Tibial nerve (tissue), 4 donors: Measurements from ENCODE around the gene TRAF3.

Experiments used
- EP300 ChIP-seq, 2 donors: sonication (generic); formaldehyde crosslinking; IDR thresholded peaks; one replicate each; pipeline ENCODE4 v1.6.1; 2017; ENCODE audit warnings: antibody characterized with exemption in 2 of 2, mild to moderate bottlenecking in 1 of 2
- POLR2A ChIP-seq, 2 donors: fragments of 450-650 bp; IDR thresholded peaks; one replicate each; pipeline ENCODE4 v1.6.1; 2017; ENCODE audit warnings: antibody characterized with exemption in 2 of 2, mild to moderate bottlenecking in 2 of 2, moderate library complexity in 2 of 2
- TF ChIP-seq, protein P1 (sequence below), 5 experiments: fragments of 200-600 bp in 3 of 5; fragments of 450-650 bp in 2 of 5; sonication (generic) in 3 of 5; IDR thresholded peaks; one replicate each; pipeline ENCODE4 v1.5.1; 2016 to 2019; ENCODE audit warnings: antibody characterized with exemption in 5 of 5, mild to moderate bottlenecking in 3 of 5, moderate library complexity in 2 of 5

DNA sequence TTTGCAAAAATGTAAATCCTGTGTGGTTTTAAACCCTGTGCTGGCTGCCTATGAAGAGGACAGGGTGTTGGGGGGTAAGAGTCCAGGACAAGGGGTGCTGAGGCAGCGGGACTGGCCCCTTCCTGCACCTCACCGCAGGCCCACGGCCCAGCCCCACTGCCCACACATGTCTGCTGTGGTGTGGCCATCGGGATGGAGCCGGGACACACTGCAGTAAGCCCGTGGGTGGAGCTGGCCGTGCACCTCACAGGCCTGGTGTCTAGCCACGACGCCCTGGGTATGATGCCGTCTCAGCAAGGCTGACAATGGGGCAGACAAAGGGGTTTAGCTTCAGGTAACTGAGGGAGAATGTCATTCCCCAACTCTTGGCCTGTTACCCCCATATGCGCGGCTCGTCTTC, 164.8 kb downstream of the TRAF3 start:
- TF ChIP-seq, protein P1, sequence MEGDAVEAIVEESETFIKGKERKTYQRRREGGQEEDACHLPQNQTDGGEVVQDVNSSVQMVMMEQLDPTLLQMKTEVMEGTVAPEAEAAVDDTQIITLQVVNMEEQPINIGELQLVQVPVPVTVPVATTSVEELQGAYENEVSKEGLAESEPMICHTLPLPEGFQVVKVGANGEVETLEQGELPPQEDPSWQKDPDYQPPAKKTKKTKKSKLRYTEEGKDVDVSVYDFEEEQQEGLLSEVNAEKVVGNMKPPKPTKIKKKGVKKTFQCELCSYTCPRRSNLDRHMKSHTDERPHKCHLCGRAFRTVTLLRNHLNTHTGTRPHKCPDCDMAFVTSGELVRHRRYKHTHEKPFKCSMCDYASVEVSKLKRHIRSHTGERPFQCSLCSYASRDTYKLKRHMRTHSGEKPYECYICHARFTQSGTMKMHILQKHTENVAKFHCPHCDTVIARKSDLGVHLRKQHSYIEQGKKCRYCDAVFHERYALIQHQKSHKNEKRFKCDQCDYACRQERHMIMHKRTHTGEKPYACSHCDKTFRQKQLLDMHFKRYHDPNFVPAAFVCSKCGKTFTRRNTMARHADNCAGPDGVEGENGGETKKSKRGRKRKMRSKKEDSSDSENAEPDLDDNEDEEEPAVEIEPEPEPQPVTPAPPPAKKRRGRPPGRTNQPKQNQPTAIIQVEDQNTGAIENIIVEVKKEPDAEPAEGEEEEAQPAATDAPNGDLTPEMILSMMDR (IDR thresholded peaks at IDR 0.05), result no peak
- TF ChIP-seq POLR2A (IDR thresholded peaks at IDR 0.05) (no peak), EP300 (IDR thresholded peaks at IDR 0.05) (no peak)
